T follicular helper cell (primary cell): ENCODE measurements around the gene CCDC169.

ENCODE experiments used
- DNase-seq: peaks from one replicate; pipeline ENCODE4 v3.0.0-alpha.2; 2020; ENCODE audit warnings: low read depth

CCDC169 gene

DNA sequence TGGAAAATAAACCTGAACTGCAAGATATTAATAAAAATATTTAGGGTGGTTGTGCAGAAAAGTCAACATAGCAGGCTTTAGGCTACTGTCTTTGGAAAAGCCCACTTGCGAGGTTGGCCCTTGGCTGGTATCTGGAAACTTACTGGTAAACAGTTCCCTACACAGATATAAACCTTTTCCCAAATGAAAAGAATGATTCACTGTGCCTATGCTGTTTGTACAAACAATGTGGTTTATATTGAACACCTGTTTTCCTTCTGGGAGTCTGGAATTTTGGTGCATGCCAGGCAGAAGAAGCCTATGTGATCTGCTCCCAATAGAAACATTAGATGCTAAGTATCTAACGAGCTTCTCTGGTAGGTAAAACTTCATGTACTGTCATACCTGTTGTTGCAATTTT, 53.5 kb downstream of the CCDC169 start:
- DNase-seq = no peak

DNA sequence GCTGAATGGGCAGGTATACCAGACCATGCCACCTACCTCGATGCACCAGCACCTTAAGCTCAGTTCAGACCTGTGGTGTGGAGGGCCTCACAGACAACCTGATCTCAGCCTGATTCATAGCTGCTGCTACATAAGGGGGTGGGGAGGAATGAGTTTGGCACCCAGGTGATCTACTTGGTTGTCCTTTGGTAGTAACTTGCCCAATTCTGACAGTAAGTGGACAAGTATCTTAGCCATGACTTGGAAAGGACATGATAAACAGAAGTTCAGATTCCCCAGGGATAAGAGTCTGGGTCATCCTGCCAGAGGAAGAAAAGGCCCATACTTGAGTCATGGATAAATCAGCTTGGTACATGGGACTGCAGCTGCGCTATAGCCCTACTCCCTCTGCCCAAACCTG, 54.9 kb downstream of the CCDC169 start:
- DNase-seq = no peak

DNA sequence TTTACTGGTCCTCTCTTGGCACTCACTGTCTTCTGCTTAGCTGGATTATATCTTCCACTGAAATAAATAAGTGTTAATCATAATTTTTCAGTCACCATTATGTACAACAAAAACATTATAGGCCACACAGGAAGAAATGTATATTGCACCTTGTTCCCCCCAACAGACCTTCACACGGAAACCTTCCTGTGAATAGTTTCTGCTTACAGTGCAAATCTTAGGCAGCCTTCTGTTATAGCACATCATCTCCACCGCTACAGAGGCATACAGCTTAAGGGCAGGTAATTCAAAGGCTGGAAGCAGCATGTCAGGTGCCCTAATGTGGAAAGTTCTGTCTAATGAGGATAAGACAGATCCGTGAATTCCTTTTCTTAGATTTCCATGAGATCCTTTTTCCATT, 66.4 kb downstream of the CCDC169 start:
- DNase-seq = no peak

DNA sequence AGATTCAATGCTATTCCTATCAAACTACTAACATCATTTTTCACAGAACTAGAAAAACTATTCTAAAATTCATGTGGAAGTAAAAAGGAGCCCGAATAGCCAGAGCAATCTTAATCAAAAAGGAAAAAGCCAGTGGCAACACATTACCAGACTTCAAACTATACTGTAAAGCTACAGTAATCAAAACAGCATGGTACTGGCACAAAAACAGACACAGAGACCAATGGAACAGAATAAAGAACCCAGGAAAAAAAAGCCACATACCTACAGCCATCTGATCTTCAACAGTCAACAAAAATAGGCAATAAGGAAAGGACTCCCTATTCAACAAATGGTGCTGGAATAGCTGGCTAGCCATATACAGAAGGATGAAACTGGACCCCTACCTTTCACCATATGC, 72.9 kb downstream of the CCDC169 start:
- no peak for DNase-seq

DNA sequence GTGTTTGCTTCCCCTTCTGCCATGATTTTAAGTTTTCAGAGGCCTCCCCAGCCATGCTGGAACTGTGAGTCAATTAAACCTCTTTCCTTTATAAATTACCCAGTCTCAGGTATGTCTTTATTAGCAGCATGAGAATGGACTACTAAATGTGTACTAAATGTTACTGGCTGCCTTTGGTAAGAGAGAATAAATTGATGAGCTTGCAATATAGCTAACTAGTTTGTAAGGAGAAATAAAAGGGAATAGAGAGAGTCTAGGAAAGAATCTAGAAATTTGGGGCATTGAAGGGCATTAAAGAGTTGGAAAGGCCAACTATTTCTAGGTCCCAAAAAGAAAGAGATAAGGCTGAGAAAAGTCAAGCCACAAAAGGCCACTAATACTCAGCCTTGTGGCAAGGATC, 77.7 kb downstream of the CCDC169 start:
- no peak for DNase-seq

DNA sequence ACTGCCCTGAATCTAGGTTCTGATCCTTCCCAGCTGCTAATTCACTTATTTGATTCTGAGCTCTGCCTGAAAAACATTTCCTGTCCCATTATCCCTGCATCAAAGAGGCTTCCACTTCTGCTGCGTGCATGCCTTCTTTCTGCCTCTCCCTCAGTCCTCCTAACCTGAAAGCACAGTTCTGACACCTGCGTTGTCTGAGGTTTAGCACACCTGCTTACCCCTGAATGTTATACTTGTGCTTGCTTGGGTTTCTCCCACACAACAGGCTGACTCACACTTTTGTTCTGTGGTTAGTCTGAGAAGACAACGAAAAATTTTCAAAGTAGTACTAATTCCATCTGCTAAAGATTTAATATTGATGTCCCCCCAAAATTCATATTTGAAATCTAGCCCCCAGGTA, 80.2 kb downstream of the CCDC169 start:
- DNase-seq = no peak

DNA sequence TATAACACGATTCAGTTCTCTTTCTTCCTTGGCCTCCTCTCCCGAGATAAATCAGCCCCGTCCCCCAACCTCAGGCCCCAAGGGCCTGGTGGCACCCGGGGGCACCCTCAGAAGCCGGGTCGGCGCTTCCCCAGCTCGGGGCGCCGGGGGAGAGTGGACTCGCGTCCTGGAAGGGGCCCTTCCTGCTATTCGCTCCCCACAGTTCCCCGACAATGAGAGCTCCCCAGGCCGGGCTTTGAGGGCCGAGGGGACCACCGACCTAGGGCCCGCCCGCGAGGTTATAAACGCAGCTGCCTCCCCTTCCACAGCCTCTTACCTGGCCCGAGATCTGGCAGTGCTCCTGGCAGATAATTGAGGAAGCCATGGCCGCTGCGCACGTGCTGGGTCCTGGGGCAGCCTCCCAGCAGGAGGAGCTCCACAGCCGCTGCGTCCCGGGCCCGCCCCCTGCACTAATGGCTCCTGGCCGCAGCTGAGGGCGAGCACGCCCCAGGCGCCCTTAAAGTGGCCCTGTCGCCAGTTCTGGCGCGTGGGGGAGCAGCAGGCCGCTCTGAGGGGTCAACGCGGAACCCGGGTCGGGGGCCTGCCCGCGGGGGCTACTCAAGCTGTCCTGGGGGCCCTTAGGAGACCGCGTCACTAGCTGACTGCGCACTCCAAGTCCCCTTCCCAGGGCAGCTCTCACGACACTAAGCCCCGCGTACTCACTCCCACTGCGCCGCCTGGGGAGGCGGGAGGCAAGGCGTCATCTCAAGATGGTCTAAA, 83.3 kb downstream of the CCDC169 start, which contains the start of gene SOHLH2:
Gene SOHLH2, minus strand, starts transcription at position 394 of the 759 bp plus-strand sequence. Its CDS starts 30 bp downstream, at position 364.
- DNase-seq = no peak

DNA sequence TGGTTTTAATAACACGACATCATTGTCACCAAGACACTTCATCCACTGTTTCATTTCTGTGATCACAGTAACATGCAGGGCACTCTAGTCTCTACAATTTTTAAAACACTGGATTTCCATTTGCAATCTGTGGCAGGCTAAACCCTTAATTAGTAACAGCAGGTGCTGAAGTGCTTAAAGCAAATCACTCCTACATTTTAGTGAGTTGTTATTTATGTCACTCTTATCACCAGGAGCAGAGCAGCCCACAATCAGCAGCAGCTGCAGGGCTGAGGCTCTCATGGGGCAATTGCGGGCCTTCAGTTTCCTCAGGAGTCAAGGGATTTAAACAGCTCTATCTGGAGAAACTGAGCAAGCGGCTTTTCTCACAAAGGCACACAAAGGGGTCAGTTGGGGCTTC, 84.8 kb downstream of the CCDC169 start:
- no peak for DNase-seq

DNA sequence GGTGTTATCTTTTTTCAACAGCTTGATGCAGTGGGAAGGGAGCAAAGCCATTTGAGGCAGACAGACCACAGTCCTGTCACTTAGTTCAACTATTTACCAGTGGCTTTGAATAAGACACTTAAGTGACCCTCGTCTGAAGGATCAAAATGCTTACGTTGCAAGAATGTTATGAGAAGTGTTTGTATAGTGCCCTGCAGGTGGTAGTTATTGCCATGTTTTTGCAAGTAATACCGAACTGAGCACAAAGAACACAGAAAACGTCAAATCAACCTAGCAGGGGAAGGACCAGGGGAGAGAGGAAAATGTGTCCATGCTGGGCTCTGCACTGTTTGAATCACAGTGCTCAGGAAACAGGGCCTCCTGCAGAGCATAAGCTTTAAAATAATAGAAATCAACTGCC, 86.0 kb downstream of the CCDC169 start:
- no peak for DNase-seq

DNA sequence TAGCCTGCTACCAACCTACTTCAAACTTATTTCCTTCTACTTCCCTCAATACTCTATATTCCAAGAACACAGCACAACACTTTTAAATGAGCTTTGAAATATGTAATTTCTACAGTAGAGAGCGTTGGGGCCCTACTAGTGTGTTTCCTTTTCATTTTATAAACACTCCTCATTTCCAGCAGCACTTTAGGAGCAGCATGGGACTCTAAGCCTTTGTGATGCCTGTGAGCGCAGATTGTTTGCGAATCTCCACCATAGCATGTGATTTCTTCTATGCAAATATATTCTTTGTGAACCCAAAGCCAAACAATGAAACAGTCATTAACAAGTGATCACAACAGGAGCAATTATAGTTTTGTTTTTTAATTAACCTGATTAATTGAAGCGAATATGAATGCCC, 86.9 kb downstream of the CCDC169 start:
- no peak for DNase-seq

DNA sequence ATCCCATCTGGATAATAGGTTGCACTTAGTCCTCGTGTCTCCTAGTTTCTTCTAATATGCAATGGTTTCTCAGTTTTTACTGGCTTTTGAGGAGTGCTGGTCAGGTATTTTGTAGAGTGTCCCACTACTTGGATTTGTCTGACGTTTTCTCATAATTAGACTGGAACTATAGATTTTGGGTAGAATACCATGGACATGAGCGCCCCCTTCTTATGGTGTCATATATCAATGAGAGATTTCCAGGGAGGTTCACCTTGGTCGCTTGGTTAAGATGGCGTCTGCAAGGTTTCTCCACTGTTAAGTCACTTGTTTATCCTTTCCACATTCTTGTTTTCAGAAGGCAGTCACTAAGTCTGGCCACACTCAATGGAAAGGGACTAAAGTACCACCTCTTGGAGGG, 89.9 kb downstream of the CCDC169 start:
- no peak for DNase-seq

DNA sequence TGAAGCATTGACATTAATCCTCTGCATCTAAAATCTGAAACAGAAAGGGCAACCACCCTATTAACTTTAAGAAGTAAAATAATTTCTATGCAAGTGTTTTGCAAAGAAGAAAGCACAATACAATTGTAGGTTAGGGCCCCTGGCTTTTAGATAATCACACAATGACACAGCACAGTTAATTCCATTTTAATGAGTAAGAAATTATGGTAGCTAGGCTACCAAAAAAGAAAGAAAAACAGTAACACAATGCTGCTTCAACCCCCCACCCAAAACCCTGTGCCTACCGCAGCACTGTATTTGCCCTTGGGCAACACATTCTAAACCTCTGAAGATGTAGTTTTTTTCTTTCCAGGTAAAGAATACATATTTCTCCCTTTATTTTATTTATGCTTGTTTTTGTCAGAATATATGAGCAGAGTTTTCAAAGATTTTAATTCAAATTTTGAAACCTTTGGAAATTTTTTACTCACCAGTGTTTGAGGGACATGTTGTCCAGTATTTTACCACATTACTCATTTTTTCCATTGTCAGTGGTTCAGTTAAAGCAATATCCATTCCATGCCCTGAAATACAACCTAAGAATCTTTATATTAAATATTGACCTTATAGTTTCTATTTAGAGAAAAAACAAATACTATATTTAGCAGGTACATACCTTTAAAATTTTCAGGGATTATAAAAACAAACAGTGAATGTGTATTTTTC, 104.3 kb downstream of the CCDC169 start:
- DNase-seq = no peak

DNA sequence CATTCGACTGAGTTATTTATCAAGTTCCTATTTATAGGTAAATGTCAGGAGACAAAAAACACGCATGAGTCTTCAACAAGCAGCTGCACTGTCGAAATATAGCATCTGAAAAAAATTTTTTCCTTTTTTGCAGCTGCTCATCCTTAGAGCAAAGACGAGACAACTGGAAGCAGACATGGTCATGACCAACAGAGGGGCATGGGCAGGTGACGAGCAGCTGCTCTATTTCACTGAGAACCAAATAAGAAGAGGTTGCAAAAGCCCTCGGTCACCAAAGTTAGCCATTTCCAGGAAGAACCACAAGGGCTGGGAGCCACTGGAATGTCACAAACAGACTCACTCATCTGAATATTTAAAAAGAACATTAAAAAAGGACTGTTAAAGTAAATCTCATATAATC, 105.4 kb downstream of the CCDC169 start:
- DNase-seq = no peak

DNA sequence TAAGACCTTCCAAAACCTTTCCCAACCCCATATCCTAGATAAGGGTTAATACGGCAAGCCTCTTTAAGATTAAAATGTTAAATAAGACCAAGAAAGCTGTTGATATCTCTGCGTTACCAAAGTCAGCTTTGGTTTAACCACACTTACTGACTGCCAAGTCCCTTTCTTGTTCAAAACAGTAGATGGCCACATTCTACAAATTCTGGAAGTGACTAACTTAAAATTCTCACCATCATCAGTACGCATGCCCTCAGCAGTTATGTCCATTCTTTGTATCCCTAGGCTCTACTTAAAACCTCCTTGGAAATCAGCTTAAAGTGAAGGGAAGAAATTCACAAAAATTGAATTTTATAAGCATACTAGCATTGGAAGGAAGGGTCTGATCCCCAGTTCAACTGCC, 106.8 kb downstream of the CCDC169 start:
- no peak for DNase-seq

DNA sequence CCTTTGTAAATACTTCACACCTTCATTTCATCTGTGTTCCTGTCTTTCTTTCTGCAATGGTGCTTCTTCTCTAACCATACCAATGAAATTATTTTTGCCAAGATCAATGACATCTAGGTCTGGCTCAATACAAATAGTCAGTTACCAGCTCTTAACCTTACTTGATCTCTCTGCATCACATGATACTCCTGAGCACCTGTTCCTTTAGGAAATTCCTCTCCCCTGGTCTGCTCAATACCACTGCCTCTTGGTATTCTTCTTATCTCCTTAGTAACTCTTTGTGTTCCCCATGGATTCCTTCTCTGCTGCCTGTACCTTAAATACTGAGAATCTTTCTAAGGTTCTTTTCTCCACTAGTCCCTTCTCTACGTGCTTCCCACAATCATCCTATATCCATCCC, 109.2 kb downstream of the CCDC169 start:
- no peak for DNase-seq

DNA sequence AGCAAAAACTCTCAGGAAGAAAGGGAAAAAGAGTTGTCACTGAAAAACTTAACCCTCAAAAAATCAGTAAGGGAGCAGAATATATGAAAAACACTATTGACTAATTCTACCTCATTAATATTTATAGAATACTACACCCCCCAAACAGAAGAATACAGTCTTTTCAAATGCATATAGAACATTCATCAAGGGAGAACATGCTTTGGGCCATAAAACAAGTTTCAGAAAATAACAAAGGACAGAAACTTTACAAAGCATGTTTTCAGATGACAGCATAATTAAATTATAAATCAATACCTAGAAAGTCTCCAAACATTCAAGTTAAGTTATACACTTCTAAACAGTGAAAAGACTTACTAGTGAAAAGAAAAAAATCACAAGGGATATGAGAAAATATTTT, 113.7 kb downstream of the CCDC169 start:
- DNase-seq = no peak
